Measurements from ENCODE around the gene GFY. TPM values are rescaled to one million over a fixed set of nuclear protein-coding genes. Genes with fewer than 3 reads are reported as not detected.

GFY gene
- total RNA-seq, 1 experiment from 2014 or later = not detected

DNA sequence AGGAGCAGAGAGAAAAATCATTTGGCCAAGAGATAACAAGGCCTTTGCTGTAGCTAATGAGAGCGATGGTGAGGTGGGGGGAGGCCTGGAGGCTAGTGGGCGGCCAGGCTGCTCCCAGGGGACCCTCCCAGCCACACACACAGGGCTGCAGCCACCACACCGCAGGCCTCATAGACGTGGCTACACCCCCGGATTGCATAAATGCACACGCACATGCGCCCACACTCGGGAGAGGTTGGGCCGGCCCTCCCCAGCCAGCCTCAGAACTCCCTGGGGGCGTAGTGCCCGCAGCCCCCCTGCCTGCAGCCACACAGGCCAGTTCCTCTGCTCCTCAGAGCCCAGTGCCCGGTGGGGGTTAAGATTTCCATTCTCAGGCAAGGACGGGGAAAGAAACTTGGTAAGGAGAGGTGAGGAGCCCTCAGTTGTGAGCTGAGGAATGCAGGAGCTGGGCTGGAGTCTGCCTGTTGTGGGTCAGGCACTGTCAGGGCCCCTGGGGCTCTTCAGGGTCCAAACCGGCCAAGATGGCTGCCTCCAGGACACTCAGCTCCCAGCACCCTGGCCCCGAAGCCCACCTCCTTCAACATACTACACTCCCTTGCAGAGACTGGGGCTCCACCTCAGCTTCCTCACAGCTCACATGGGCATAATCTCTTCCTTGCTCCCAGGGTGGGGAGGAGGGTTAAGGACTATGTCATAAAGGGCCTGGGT is 9.9 kb upstream of the GFY start:
- ChIA-PET CTCF (interaction anchor here (0.6 kb wide), 1 partner anchor 1151 kb away, joined by 3 read pairs; no protein-coding TSS in a partner anchor), POLR2A (no interaction called here)
- no TSS peak for BruUV-seq (replicated peaks)
- Mint-ChIP-seq H3K4me3 (ENCODE audit: unreplicated experiment) (no peak overlapping the region), H3K9me3 (ENCODE audit: unreplicated experiment) (no peaks in the 10 kb centered on the region), H3K27me3 (ENCODE audit: insufficient read depth, unreplicated experiment) (peaks cover 34% of the 10 kb centered on the region), H3K4me1 (ENCODE audit: insufficient read depth, unreplicated experiment) (peaks cover under 1% of the 10 kb centered on the region), H3K36me3 (ENCODE audit: insufficient read depth, unreplicated experiment) (no peaks in the 10 kb centered on the region), H3K27ac (ENCODE audit: low read depth, unreplicated experiment) (no peak overlapping the region)
- intact Hi-C loops (cut with micrococcal nuclease) = no loop called here
- no peak for TF ChIP-seq CTCF (IDR thresholded peaks at IDR 0.05; ENCODE audit: unreplicated experiment)
- DNase-seq (ENCODE audit: unreplicated experiment) = no peak

GRCh38 chr19:49415810-49416200 is 9.4 kb upstream of the GFY start:
- Mint-ChIP-seq H3K27me3 (ENCODE audit: insufficient read depth, unreplicated experiment) (peaks cover 39% of the 10 kb centered on the region), H3K4me1 (ENCODE audit: insufficient read depth, unreplicated experiment) (peaks cover 5% of the 10 kb centered on the region), H3K36me3 (ENCODE audit: insufficient read depth, unreplicated experiment) (no peaks in the 10 kb centered on the region), H3K27ac (ENCODE audit: low read depth, unreplicated experiment) (no peak overlapping the region), H3K9me3 (ENCODE audit: unreplicated experiment) (no peaks in the 10 kb centered on the region), H3K4me3 (ENCODE audit: unreplicated experiment) (no peak overlapping the region)
- DNase-seq (ENCODE audit: unreplicated experiment) = no peak
- no TSS peak for BruUV-seq (replicated peaks)
- intact Hi-C loops (cut with micrococcal nuclease) = no loop called here
- no peak for TF ChIP-seq CTCF (IDR thresholded peaks at IDR 0.05; ENCODE audit: unreplicated experiment)
- CTCF ChIA-PET = interaction anchor here (1.5 kb wide), 1 partner anchor 9 kb away, joined by 3 read pairs; no protein-coding TSS in a partner anchor
- POLR2A ChIA-PET = no interaction called here

- CTCF ChIA-PET = interaction anchor here (0.6 to 1.5 kb wide), 2 partner anchors 10 to 29 kb away, joined by 3 read pairs; no protein-coding TSS in a partner anchor
- no peaks in the 10 kb centered on the region for H3K9me3 Mint-ChIP-seq (ENCODE audit: unreplicated experiment)
Measured at GRCh38 chr19:49417088-49417487, 8.1 kb upstream of the GFY start.

GRCh38 chr19:49418511-49418910 is 6.7 kb upstream of the GFY start:
- Mint-ChIP-seq H3K27me3 (ENCODE audit: insufficient read depth, unreplicated experiment) (peaks cover 66% of the 10 kb centered on the region), H3K27ac (ENCODE audit: low read depth, unreplicated experiment) (no peak overlapping the region), H3K9me3 (ENCODE audit: unreplicated experiment) (no peaks in the 10 kb centered on the region), H3K36me3 (ENCODE audit: insufficient read depth, unreplicated experiment) (no peaks in the 10 kb centered on the region), H3K4me3 (ENCODE audit: unreplicated experiment) (no peak overlapping the region), H3K4me1 (ENCODE audit: insufficient read depth, unreplicated experiment) (peaks cover 18% of the 10 kb centered on the region)
- DNase-seq (ENCODE audit: unreplicated experiment) = no peak
- ChIA-PET CTCF (interaction anchor here (0.5 to 0.9 kb wide), 5 partner anchors 25 to 807 kb away, joined by 3 read pairs; no protein-coding TSS in a partner anchor), POLR2A (no interaction called here)
- intact Hi-C loops (cut with micrococcal nuclease) = no loop called here
- no peak for TF ChIP-seq CTCF (IDR thresholded peaks at IDR 0.05; ENCODE audit: unreplicated experiment)
- no TSS peak for BruUV-seq (replicated peaks)

More at GRCh38 chr19:49417088-49417487, 8.1 kb upstream of the GFY start:
- BruUV-seq (replicated peaks) = no TSS peak
- H3K27ac Mint-ChIP-seq (ENCODE audit: low read depth, unreplicated experiment) = no peak overlapping the region
- no peak for DNase-seq (ENCODE audit: unreplicated experiment)
- intact Hi-C loops (cut with micrococcal nuclease) = no loop called here
- H3K27me3 Mint-ChIP-seq (ENCODE audit: insufficient read depth, unreplicated experiment) = peaks cover 52% of the 10 kb centered on the region
- H3K4me3 Mint-ChIP-seq (ENCODE audit: unreplicated experiment) = no peak overlapping the region
- no peaks in the 10 kb centered on the region for H3K36me3 Mint-ChIP-seq (ENCODE audit: insufficient read depth, unreplicated experiment)
- peaks cover 16% of the 10 kb centered on the region for H3K4me1 Mint-ChIP-seq (ENCODE audit: insufficient read depth, unreplicated experiment)
- TF ChIP-seq CTCF (IDR thresholded peaks at IDR 0.05; ENCODE audit: unreplicated experiment) = no peak
- POLR2A ChIA-PET = no interaction called here
